ENCODE results near the gene NDUFB11.

Gene NDUFB11

GRCh38 chrX:47174846-47175587, 30.5 kb upstream of the NDUFB11 start:
- DNase-seq (ENCODE audit: low read depth): no peak

- DNase-seq (ENCODE audit: low read depth): no peak
Measured at GRCh38 chrX:47174376-47174775, 29.9 kb upstream of the NDUFB11 start.

GRCh38 chrX:47172971-47173792, 28.7 kb upstream of the NDUFB11 start:
- DNase-seq (ENCODE audit: low read depth): no peak

GRCh38 chrX:47172549-47172948, 28.0 kb upstream of the NDUFB11 start:
- no peak for DNase-seq (ENCODE audit: low read depth)

DNA sequence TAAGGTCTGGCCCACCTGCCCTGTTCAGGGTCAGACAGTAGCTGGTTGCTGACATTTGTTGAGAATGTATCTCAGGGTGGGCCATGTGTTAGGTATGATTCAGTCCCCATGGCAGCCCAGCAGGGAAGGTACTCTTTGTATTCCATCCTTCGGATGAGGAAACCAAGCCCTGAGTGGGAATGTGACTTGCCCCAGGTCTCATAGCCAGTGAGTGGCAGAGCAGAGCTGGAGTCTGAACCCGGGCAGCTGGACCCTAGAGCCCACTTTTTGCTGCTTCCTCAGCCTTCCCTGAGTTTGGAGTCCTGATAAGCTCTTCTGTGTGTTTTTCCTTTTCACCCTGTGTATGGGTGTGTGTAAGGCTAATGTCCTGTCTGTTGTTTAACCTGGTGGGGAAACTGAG, 27.5 kb upstream of the NDUFB11 start:
- no peak for DNase-seq (ENCODE audit: low read depth)

GRCh38 chrX:47170861-47171692, 26.6 kb upstream of the NDUFB11 start:
- no peak for DNase-seq (ENCODE audit: low read depth)

GRCh38 chrX:47169726-47170515, 25.4 kb upstream of the NDUFB11 start:
- DNase-seq (ENCODE audit: low read depth): no peak

- no peak for DNase-seq (ENCODE audit: low read depth)
Measured at GRCh38 chrX:47169273-47169672, 24.8 kb upstream of the NDUFB11 start.

DNA sequence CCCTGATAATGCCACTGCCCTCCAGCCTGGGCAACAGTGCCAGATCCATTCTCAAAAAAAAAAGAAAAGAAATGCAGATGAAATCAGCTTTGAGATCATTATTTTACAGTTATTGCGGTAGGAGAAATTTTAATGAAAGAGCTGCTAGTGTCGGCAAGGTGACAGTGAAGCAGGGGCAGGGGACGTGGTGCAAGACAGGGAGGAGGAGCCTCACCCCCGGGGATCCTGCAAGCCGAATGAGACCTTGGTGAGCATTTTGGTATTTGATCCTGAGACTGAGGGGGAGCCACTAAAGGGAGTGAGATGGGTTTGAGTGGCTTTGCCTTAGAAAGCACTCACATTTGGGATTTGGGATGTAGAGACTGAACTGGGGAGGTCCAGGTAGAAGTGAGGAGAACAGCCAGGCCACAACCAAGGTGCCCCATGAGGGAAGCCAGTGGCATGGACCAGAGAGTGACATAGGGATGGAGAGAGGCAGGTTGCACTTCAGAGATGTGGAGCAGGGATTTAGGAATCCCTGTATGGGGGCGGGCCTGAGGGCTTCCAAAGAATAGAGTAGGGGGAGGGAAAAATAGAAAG, 24.1 kb upstream of the NDUFB11 start:
- DNase-seq (ENCODE audit: low read depth): no peak

DNA sequence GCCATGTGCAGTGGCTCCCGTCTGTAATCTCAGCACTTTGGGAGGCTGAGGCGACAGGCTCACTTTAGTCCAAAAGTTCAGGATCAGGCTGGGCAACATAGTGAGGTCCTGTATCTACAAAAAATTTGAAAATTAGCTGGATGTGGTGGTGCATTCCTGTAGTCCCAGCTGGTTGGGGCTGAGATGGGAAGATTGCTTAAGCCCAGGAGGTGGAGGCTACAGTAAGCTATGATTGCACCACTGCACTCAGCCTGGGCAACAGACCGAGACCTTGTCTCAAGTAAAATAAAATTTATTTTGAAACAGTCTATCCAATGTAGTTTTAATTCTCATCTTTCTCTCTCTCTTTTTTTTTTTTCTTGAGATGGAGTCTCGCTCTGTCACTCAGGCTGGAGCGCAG, 21.6 kb upstream of the NDUFB11 start:
- DNase-seq (ENCODE audit: low read depth): no peak

GRCh38 chrX:47164420-47164819, 19.9 kb upstream of the NDUFB11 start:
- no peak for DNase-seq (ENCODE audit: low read depth)

DNA sequence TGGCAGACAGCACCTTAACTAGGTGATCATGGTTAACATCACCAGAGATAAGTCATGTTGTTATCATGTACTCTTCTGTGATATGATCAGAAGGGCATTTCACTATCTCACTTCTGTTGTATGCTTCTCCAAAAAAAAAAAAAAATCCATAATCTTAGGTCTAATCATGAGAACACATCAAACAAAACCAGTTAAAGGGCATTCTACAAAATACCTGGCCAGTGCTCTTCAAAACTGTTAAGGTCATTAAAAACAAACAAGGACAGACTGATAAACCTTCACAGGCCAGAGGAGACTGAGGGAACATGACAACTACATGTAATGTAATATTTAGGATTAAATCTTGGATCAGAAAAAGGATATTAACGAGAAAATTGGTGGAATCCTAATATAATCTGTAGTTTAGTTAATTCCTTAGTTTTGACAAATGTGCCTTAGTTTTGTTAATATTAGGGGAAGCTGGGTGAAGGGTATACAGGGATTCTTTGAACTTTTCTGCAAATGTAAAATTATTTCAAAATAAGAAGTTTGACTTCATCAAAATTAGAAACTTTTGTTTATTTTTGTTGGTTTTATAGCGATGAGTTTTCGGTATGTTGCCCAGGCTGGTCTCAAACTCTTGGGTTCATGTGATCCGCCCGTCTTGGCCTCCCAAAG, 18.6 kb upstream of the NDUFB11 start:
- no peak for DNase-seq (ENCODE audit: low read depth)

- DNase-seq (ENCODE audit: low read depth): no peak
Measured at GRCh38 chrX:47160781-47161180, 16.3 kb upstream of the NDUFB11 start.

DNA sequence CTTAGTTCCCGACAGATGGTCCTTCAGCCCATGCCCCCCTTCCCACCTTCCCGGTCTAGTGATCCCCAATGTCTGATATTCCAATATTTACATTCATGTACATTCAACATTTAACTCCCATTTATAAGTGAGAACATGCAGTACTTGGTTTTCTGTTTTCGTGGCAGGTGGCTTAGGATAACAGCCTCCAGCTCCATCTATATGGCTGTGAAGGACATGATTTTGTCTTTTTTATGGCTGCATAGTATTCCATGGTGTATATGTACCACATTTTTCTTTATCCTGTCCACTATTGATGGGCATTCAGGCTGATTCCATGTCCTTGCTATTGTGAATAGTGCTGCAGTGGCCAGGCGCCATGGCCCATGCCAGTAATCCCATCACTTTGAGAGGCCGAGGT, 14.3 kb upstream of the NDUFB11 start:
- no peak for DNase-seq (ENCODE audit: low read depth)

- DNase-seq (ENCODE audit: low read depth): no peak
Measured at GRCh38 chrX:47158131-47158530, 13.6 kb upstream of the NDUFB11 start.

GRCh38 chrX:47156611-47157520, 12.4 kb upstream of the NDUFB11 start:
- DNase-seq (ENCODE audit: low read depth): no peak

GRCh38 chrX:47151435-47151834, 6.9 kb upstream of the NDUFB11 start:
- no peak for DNase-seq (ENCODE audit: low read depth)

DNA sequence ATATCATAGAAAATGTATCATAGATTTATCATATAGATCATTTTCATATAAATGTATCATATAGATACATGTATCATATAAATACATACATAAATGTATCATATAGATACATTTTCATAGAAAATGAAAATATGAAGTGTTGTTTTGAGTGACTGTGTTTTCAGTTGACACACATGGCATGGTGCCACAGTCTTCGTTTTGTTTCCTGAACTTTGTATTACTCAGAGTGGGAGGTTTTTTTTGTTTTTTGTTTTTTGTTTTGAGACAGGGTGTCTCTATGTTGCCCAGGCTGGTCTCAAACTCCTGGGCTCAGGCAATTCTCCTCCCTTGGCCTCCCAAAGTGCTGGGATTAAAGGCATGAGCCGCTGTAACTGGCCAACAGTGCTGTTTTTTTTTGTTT, 4.4 kb upstream of the NDUFB11 start:
- no peak for DNase-seq (ENCODE audit: low read depth)

DNA sequence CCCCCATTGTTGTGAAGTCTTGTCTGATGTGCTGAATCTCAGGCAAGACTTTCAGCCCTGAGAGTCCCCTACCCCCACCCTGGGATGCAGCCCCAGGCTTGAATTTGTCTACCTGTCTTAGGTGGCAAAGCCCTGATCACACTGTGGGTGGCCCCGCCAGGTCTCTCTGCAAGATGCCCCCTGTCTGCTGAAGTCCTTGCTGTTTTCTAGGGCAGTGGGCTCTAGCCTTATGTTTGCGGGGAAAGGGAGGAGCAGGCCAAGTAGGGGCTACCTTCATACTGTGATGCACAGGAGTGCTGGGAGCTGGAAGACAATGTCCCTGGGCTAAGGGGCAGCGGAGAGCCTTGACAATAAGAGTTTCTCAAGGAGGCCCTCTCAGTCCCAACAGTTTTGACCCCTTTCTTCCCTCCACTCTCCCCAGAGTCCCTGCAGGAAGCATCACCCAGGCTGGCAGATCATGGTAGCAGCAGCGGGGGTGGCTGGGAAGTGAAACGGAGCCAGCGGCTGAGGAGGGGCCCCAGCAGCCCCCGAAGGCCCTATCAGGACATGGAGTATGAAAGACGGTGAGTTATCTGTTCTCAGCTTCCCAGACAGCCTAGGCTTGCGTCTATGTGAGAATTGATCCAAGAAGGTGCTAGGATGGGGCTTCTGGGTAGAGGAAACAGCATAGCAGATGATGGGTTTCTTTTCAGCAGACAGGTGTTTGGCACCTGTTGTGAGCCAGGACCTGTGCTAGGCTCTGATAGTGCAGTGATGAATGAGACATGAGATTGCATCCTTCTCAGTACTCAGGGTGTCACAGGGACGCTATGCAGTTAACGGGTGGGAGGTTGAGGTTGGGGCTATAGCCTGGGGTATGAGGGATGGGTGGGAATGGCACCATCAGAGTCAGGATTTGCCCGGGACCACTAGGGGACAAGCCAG, 2.7 kb upstream of the NDUFB11 start:
- DNase-seq (ENCODE audit: low read depth): no peak
